ENCODE data around the gene POLE.

POLE gene, protein sequence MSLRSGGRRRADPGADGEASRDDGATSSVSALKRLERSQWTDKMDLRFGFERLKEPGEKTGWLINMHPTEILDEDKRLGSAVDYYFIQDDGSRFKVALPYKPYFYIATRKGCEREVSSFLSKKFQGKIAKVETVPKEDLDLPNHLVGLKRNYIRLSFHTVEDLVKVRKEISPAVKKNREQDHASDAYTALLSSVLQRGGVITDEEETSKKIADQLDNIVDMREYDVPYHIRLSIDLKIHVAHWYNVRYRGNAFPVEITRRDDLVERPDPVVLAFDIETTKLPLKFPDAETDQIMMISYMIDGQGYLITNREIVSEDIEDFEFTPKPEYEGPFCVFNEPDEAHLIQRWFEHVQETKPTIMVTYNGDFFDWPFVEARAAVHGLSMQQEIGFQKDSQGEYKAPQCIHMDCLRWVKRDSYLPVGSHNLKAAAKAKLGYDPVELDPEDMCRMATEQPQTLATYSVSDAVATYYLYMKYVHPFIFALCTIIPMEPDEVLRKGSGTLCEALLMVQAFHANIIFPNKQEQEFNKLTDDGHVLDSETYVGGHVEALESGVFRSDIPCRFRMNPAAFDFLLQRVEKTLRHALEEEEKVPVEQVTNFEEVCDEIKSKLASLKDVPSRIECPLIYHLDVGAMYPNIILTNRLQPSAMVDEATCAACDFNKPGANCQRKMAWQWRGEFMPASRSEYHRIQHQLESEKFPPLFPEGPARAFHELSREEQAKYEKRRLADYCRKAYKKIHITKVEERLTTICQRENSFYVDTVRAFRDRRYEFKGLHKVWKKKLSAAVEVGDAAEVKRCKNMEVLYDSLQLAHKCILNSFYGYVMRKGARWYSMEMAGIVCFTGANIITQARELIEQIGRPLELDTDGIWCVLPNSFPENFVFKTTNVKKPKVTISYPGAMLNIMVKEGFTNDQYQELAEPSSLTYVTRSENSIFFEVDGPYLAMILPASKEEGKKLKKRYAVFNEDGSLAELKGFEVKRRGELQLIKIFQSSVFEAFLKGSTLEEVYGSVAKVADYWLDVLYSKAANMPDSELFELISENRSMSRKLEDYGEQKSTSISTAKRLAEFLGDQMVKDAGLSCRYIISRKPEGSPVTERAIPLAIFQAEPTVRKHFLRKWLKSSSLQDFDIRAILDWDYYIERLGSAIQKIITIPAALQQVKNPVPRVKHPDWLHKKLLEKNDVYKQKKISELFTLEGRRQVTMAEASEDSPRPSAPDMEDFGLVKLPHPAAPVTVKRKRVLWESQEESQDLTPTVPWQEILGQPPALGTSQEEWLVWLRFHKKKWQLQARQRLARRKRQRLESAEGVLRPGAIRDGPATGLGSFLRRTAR (N-terminal part only)

DNA sequence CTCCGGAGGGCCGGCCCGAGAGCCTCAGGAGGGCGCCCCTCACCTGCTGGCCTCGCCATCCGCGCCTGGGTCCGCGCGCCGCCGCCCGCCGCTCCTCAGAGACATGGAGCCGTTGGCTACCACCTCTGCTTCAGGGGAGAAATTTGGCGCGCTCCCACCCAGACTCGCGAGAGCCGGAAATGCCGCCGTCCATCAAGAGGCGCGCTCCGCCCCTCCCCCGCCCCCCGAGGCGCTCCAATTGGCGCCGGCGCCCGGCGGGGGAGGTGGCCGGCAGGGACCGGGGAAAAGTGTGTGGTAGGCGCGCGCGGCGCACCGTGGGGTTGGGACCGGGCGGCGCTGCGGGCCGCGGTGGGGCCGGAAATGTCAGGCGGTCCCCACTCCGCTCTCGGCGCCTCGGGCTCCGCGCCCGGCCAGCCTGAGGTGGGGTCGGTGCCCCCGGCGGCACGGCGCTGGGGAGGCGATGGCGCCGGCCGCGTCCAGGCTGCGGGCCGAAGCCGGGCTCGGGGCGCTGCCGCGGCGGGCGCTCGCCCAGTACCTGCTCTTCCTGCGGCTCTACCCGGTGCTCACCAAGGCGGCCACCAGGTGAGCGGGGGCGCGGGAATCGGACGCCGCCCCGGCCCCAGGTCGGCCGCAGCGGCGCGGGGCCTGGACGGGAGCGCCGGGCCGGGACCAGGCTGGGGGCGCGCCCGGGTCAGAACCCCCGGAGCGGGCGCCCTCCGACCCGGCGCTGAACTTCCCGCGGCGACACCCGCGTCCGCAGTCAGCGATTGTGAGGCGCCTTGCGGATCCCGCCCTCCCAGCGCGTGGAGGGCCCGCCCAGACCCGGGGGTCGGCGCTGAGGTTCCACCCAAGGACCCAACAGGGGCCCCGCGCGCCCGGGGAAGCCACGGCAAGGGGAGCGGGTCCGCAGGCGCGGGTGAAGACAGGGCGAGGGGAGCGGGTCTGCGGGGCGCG, at the start of gene POLE, which contains the start of gene PXMP2:
Gene POLE, minus strand, starts transcription at position 132 of the 954 bp plus-strand sequence. Its CDS starts 27 bp downstream, at position 105.
Gene PXMP2, plus strand, starts transcription at position 377 of the 954 bp plus-strand sequence. Its CDS starts 84 bp downstream, at position 461.
- DNase-seq = peak; percentile 96

DNA sequence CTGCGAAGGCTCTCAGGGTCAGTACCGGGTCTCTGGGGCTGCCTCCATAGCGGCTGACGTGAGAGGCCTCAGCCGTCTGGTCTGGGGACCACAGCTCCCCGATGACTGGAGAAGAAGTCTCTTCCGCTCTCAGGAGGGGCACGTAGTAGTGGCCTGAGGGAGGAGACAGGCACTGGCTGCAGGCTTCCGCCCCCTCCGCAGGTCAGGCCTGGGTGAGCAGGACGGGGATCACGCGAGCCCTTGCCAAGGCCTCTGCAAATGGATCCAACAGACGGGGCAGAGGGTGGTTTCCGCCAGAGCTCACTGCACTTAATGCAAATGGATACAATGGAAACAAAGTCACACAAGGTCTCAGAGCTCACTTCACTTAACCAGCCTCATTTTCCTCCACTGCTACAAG, 49.8 kb upstream of the POLE start:
- no peak for DNase-seq

DNA sequence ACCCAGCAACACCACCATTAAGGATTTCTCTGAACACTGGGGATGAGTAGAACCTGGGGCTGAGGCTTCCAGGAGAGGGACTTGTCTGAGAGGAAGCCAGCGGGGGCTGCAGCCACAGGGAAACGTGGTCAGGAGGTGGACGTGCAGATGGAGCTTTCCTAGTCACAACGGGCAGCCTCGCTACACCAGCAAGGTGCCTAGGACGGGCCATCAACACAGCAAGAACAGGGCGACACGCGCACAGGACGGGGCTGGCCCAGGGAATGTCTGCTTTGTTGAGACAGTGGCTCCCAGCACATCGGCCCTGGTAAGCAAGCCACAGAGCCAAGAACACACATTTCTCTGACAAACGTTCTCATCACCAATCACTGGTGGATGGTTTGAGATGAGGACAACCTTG, 49.2 kb upstream of the POLE start:
- no peak for DNase-seq

DNA sequence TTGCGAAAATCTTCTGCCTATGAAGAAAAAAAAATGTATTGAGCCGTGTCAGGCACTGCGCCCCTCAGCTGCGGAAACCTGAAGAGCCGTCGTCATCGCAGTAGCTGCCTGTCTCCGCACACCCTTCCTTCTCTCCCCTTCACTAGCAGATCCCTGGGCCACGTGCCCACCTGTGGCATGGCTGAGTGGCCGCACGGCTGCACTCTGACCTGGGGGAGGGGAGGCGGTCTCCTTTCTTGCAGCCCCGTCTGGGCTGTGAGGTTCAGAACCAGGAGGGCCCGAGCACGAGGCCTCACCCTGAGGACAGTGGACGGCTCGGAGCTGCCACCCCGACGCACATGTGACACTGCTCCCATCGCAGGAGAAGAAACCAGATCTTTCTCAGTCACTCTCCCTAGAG, 48.4 kb upstream of the POLE start:
- no peak for DNase-seq

DNA sequence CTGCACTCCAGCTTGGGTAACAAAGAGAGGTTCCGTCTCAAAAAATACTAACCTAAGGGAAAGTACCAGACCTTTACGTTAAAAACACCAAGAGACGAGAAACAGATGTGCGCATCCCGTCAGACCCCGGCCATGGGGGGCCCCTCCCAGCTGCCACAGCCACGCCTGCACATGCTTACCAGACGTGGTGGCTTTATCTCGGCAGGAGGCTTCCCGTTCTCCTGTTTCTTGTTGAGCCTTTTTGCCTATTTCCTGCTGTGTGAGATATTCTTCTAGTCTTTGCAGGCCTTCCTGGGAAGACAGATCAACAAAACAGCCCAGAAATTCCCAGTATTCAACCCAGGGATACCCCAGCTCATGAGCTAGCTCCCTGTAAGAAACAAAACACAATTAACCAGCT, 47.1 kb upstream of the POLE start:
- DNase-seq = peak; percentile 81

DNA sequence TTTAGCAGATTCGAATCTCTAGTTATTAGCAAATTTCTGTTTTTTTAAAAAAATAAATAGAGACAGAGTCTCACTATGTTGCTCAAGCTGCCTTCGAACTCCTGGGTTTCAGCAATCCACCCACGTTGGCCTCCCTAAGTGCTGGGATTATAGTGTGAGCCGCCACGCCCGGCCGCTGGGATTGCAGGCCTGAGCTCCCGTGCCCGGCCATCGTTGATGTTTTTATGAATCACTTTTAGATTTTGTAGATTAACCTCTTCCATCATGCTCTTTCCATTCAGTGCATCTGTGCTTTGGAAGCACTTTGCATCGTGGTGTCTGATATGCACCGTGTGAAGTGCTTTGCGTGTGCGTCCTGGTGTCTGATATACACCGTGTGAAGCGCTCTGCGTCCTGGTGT, 44.4 kb upstream of the POLE start:
- no peak for DNase-seq

DNA sequence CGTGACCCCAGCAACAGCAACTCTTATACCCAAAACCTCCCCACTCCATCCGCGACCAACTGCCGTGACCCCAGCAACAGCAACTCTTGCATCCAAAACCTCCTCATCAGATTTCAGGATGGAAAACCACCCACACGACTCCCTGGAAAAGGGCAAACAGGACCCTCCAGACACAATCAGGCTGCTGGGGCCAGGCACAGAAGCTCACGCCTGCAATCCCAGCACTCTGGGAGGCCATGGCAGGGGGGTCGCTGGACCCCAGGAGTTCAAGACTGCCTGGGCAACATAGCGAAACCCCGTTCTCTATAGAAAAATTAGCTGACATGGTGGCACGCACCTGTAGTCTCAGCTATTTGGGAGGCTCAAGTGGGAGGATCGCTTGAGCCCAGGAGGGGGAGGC, 43.2 kb upstream of the POLE start:
- no peak for DNase-seq

DNA sequence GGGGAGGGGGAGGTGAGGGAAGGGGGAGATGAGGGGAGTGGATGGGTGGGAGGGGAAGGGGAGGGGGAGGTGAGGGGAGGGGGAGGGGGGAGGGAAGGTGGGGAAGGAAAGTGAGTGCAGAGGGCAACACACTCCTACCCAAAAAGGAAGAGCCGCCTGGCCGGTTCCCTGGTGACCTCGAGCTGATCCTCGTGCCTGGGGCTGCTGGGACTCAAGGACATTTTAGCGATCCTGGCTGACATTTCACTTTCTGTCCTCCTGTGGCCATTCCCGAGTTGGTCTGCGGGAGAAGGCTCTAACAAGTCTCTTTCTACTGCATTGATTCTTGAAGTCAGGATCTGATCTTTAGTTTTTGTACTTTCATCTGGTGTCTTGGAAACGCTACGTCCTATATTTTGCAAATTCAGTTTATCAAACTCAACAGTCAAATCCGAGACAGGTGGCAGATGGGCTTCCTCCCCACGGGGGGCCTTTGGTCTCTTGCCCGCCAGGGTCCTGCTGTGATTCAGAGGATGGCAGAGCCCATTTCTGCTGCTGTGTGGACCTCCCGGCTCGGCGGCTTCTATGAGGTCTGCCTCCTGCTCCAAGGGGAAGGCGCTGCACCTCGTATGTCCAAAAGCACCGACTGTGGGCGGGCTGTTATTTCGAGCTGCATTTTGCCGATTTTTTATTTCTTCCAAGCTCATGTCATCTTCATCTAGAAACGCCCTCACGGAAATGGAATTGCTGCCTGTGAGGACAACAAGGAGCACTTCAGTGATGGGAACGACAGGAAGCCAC, 42.6 kb upstream of the POLE start:
- no peak for DNase-seq

DNA sequence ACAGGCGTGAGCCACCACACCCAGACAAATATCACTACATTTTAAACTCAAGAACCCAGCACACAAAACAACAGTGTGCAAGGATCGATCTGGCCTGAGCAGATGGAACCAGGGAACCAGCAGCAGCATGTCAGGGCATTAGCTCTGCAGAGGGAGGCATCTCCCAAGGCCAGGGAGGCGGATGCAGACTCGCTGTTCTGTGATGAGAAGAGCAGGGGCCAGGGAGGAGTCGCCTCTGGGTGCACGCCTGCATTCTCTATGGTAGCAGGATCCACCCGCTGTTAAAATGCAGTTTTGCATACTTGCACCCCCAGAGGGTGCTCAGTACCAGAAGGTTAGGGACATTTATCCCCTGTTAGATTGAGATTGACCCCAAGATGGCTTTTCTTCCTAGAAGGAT, 41.4 kb upstream of the POLE start:
- DNase-seq = no peak

DNA sequence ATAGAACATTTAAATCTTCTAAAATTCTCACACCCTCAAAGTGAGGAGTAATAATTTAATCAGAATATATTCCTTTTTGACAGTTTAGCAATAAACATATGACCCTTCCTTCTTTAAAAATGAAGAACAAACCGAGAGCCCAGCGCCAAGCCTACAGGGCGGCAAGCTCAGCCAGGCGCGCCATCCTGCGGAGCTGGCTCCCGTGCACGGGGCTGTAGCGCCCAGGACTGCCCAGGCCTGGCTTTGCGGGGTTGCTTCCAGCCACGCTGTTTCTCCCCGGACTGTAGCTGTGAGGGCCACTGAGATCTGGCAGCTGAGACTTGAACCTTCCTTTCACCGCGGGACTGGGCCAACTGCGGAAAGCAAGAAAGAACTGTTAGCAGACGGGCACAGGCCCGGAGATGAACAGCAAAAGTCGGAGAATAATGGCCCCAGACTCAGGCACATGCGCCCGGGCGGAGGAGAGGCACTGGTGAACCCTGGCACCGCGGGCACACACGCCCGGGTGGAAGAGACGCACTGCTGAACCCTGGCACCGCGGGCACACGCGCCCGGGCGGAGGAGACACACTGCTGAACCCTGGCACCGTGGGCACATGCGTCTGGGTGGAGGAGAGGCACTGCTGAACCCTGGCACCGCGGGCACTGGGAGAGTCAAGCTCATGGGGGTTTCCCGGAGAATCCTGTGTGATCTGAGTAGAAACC, 40.1 kb upstream of the POLE start:
- DNase-seq = no peak

DNA sequence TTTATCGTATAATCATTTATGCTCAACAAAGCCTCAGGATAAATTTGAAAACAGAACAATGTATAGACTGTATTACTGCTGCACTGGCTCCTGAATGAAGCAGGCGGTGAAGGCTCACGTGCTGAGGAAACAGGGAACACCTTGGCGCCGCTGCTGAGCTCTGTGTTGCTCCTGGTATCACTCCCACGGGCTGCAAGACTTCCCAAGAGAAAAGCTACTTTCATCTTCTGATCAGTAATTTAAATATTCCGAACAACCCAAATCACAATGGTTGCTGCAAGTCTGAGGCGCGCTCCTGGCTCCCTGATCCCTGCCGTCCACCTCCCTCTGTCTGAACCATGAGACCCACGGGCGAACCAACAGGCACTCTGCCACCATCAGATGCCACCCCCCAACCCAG, 39.2 kb upstream of the POLE start:
- no peak for DNase-seq

DNA sequence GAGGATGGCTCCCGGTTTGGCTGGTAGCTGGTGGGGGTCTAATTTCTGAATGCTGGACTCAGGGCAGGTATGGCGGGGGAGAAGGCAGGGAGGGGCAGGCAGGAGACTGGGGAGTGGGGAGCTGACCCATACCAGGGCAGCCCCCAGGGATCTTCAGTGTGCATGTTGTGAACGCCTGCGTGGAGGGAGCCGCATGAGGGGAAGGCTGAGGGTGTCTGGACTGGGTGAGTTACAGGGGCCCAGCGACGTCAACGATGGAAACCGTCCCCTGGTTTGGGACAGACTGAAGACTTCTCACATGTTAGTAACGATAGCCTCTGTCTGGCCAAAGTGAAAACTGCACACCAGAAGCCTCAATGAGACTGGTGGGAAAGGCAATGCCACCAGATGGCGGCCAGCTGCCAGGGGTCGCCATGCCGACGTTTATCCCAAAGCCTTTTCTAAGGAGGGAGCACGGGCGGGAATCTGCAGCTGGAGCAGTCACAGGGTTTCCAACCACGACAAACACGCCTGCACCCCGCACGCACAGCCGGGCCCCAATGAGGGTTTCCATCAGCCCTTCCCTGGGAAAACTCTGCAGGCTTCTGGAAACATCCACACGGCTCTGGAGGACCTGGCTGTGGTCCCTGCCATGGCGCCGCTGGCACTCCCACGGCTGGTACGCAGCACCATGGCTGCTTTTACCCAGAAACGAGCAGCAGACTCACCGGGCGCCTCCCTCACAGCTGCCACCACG, 37.5 kb upstream of the POLE start:
- DNase-seq = peak; percentile 33

DNA sequence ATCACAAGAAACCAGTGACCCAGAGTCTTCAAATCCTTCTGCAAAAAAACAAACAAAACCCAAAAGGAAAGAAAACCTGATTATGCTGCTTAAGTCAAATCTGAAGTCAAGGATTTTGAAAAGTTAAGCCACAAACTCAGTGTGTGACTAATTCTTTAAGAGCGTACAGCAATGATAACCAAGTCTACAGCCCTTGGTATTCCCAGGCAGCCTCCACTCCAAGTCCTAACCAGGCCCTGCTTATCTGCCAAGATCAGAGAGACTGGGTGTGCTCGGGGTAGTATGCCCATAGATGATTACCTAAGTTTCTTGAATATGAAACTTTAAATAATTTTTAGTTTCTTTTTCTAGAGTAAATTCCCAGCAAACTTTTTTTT, 36.6 kb upstream of the POLE start:
- no peak for DNase-seq

DNA sequence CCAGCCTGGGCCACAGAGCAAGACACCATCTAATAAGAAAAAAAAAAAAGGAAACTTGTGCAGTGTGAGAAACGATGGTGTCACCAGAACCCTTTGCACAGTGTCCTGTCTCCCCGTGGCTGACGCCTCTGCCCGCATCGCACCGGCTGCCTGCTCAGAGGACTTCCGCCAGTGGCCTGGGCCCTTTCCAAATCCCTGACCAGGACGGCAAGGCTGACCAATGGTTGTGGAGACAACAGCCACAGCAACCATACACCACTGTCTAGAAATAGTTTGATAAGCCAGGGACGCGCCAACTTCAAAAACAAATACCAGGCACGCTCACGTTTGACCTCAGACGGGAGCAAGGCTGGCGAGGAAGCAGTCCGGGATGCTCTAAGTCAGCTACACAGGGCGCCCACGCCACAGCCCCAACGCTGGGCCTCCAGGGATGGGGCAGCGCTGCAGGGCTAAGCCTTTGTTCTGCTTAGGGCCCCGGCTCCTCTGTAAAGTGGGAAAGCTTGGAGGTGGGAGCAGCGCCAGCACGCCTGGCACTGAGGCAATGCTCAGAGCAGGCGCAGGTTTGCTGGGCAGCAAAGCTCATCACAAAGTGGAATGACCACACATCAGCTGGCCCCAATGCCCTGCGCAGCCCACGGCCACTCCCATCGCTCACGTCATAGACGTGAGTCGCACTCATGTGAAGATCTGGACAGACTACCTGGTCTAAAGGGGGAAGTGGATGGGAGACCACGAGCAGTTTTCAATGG, 36.0 kb upstream of the POLE start:
- DNase-seq = no peak

DNA sequence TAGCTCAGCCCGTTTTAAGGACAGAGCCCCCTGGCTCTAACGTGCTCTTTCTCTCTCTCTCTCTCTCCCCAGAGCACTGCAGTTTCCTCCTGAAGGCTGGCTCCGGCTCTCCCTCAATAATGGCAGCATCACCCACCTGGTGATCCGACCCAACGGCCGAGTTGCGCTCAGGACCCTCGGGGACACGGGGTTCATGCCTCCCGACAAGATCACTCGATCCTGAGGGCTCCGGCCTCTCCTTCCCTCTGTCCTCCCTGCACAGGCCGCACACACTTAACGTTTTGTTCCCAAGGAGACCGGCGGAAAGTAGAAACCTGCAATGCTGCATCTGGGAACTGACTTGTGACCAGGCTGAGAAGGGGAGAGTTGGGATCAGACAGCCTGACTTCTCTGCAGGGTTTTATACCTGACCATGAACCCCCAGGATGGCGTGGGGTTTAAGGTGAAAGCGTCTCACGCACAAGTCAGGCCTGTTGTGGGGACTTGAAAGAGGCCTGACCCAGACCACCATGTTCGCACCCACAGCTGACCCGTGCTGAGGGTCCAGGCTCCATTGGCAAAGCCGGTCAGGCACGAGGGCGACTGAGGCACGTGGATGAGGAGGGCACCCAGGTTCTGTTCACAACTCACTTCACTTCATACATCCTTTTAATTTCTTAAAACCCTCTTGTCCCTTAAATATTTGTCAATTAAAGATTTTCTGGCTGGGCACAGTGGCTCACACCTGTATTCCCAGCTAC, 33.6 kb upstream of the POLE start:
- no peak for DNase-seq

DNA sequence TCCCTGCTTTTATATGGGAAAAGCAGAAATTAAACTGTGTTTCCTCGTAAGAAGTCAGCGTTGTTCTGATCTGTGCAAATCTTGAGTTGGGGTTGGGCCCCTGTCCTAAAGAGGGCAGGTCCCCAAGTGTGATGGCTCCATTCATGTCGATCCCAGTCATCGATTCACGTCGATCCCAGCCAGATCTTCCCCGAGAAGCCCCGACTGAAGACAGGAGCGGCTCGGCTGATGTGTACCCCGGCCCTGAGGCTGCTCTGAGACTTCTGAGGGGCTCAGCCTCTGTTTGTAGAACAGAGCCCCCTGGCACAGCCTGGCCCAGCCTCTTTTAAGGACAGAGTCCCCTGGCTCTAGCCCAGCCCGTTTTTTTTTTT, 32.8 kb upstream of the POLE start:
- DNase-seq = no peak

DNA sequence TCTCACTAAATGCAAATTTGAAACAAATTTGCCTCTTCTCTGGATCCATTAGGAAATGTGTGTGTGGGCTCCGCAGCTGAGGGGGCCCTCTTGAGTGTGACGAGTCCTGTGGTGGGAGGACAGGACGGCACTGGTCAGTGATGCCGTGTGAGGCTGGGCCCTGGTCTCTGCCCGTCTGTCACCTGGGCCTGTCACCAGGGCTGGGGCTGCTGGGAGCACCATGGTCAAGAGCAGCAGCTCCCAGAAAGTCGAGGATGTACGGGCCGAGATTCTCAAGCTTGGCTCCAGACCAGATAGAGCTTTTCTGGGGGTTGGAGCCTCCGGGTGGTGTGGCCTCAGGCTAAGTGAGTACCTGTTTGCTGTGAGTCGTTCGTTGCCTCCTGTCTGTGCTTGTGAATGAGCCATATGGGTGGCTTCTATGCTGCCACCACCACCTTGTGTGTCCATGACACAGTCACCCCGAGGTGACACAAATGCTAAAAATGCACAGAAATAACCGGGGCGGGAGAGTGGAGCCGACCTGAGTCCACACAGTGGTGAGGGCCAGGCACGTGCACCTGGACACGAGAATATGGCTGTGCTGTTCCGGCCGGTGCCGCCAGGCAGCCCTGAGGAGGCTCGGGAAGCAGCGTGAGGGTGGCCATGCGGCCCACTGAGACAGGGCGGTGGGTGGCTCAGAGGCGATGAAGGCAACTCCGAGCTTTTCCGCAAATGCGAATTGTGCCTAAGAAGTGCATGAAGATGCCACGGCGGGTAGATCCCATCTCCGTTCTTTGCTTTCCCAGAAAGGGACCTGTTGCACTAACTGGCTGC, 32.2 kb upstream of the POLE start:
- no peak for DNase-seq
